Heart left ventricle (tissue), 13 donors: ENCODE data around the gene CRYL1.

Source experiments
- POLR2A ChIP-seq, 2 donors: fragments of 450-650 bp; IDR thresholded peaks; one replicate each; pipeline ENCODE4 v1.6.1; 2017; ENCODE audit warnings: antibody characterized with exemption in 2 of 2, mild to moderate bottlenecking in 2 of 2, moderate library complexity in 2 of 2
- TF ChIP-seq, protein P1 (sequence below), 12 donors: fragments of 200-600 bp; sonication (generic) in 4 of 12; IDR thresholded peaks; one replicate each; pipeline versions ENCODE4 v1.5.0 to v1.8.0; 2018 to 2022; ENCODE audit warnings: antibody characterized with exemption in 12 of 12, mild to moderate bottlenecking in 5 of 12
- donor health status: ischemic (EF 13 %, LVEDD 7.1; RV severe dilation, severe dysfunction).
- donor health status: DM: no; HTN: yes; CAD: no.
- donor health status: DM: no; HTN: no; CAD: no.
- donor health status: ischemic (EF 25% LVEDD 6.9; RV normal size, moderate dysfunction).
- donor health status: ischemic (EF 25% LVEDD 5.7; RV mildly dilated, moderate dysfunction).
- donor health status: ischemic (EF 35%, LVEDD 5.7; RV mildly dilated, moderate dysfunction).
- donor health status: nonischemic (EF 11% LVEDD 7.7; RV severe dilation, severe dysfunction).
- donor health status: DM: yes; HTN: yes; CAD: no.
- donor health status: PGD.
- donor health status: ischemic (EF 29% LVEDD 5.4; RV normal size, mild dysfunction).
- donor health status: nonischemic (EF 23%, LVEDD 6.1; RV moderate dilation, normal function).

DNA sequence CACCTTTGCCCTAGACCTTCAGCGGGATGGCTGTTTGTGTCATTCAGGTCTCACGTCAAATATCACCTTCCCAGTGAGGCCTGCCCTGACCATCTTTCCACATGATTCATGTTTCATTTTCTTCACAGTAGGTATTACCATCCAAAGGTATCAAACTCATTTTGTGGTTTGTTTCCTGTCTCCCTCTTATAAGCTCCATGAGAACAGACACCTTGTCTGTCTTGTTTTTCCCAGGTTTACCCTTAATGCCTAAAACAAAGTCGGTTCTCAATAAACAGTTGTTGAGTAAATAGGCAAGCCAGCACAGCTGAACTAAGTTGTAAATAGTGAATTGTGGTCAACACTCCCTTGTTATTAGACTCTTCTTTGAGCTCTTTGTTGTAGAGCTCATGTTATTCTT lies 170.9 kb downstream of the CRYL1 start:
- no peak for TF ChIP-seq POLR2A (IDR thresholded peaks at IDR 0.05)
- TF ChIP-seq, protein P1, sequence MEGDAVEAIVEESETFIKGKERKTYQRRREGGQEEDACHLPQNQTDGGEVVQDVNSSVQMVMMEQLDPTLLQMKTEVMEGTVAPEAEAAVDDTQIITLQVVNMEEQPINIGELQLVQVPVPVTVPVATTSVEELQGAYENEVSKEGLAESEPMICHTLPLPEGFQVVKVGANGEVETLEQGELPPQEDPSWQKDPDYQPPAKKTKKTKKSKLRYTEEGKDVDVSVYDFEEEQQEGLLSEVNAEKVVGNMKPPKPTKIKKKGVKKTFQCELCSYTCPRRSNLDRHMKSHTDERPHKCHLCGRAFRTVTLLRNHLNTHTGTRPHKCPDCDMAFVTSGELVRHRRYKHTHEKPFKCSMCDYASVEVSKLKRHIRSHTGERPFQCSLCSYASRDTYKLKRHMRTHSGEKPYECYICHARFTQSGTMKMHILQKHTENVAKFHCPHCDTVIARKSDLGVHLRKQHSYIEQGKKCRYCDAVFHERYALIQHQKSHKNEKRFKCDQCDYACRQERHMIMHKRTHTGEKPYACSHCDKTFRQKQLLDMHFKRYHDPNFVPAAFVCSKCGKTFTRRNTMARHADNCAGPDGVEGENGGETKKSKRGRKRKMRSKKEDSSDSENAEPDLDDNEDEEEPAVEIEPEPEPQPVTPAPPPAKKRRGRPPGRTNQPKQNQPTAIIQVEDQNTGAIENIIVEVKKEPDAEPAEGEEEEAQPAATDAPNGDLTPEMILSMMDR (IDR thresholded peaks at IDR 0.05): no peak
